Neutrophil (primary cell): ENCODE measurements around the gene DSCAML1.
A peak's percentile ranks its signal among the peaks of the same experiment; 100 is the strongest.

Experiments
- H3K27ac ChIP-seq: fragments of 200-600 bp; sonication (generic); 2 replicates; pipeline ENCODE4 v1.5.1; 2016; ENCODE audit warnings: mild to moderate bottlenecking, moderate library complexity
- H3K27me3 ChIP-seq: fragments of 200-600 bp; sonication (generic); 2 replicates; pipeline ENCODE4 v1.6.0; 2016; ENCODE audit warnings: mild to moderate bottlenecking
- H3K36me3 ChIP-seq: fragments of 200-600 bp; sonication (generic); 2 replicates; pipeline ENCODE4 v1.5.1; 2017
- H3K4me1 ChIP-seq, 2 experiments: fragments of 200-600 bp in 1 of 2; sonication (generic) in 1 of 2; 1 replicate in 1 of 2; 2 replicates in 1 of 2; pipeline versions ENCODE4 v1.5.1 to v1.6.1; 2013 to 2016; ENCODE audit warnings: low read depth in 1 of 2, low read length in 1 of 2, mild to moderate bottlenecking in 1 of 2, moderate library complexity in 1 of 2; ENCODE audit not compliant: control insufficient read depth in 1 of 2, insufficient read depth in 1 of 2
- H3K4me3 ChIP-seq, 2 experiments: fragments of 200-600 bp in 1 of 2; sonication (generic) in 1 of 2; 1 replicate in 1 of 2; 2 replicates in 1 of 2; pipeline ENCODE4 v1.5.1; 2013 to 2016; ENCODE audit warnings: low read depth in 1 of 2, low read length in 1 of 2, mild to moderate bottlenecking in 1 of 2, moderate library complexity in 1 of 2
- H3K9me3 ChIP-seq: fragments of 200-600 bp; sonication (generic); 2 replicates; pipeline ENCODE4 v1.5.1; 2016
- TF ChIP-seq, protein P1 (sequence below): fragments of 200-600 bp; sonication (generic); IDR thresholded peaks from 2 replicates; pipeline ENCODE4 v1.5.1; 2016; ENCODE audit warnings: antibody characterized with exemption

DSCAML1 gene

DNA sequence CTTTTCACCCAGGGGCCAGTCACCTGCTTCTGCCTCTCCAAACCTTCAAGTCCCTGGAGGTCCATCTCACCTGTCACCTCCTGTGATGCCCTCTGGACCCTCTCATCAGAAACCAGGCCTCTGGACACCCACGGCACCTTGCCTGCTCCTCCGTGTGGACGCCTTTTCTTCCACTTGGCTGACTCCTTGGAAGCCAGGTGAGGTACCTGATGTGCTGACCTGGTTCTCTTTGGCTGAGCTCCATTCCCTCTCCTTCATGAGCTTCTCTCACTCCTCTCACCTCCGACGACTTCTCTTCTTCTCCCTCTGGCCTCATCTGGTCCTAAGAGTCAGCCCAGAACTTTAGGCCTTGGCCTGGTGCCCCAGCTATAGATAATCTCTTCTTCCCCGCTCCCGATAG, 370.1 kb downstream of the DSCAML1 start:
- TF ChIP-seq, protein P1, sequence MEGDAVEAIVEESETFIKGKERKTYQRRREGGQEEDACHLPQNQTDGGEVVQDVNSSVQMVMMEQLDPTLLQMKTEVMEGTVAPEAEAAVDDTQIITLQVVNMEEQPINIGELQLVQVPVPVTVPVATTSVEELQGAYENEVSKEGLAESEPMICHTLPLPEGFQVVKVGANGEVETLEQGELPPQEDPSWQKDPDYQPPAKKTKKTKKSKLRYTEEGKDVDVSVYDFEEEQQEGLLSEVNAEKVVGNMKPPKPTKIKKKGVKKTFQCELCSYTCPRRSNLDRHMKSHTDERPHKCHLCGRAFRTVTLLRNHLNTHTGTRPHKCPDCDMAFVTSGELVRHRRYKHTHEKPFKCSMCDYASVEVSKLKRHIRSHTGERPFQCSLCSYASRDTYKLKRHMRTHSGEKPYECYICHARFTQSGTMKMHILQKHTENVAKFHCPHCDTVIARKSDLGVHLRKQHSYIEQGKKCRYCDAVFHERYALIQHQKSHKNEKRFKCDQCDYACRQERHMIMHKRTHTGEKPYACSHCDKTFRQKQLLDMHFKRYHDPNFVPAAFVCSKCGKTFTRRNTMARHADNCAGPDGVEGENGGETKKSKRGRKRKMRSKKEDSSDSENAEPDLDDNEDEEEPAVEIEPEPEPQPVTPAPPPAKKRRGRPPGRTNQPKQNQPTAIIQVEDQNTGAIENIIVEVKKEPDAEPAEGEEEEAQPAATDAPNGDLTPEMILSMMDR, result no peak
- no peaks in the 10 kb centered on the region for H3K27me3 ChIP-seq
- H3K4me1 ChIP-seq, result peaks cover 0 to 4% of the 10 kb centered on the region in 2 experiments
- no peaks in the 10 kb centered on the region for H3K9me3 ChIP-seq
- H3K27ac ChIP-seq, result no peak overlapping the region
- no peaks in the 10 kb centered on the region for H3K36me3 ChIP-seq
- H3K4me3 ChIP-seq, result no peak overlapping the region

DNA sequence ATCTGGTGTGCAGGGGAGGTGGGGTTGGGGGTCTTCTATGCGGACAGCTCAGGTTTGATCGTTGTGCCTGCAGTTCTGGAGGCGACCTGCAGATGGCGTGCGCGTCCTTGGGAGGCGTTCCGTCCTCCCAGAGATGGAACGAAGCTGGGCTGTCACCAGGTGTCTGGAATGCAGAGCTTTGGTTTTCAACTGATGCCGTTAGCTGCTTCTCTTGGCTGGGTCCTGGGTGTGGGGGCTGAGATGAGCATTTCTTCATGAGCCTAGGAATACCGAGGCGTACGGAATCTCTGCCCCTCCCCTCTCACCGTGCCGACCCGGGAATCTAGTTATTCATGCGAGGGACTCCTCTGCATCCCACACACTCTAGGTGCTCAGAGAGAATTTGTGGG, 370.7 kb downstream of the DSCAML1 start:
- no peaks in the 10 kb centered on the region for H3K36me3 ChIP-seq
- no peaks in the 10 kb centered on the region for H3K9me3 ChIP-seq
- H3K27me3 ChIP-seq, result no peaks in the 10 kb centered on the region
- no peak overlapping the region for H3K27ac ChIP-seq
- TF ChIP-seq, protein P1, result peak; percentile 82
- no peak overlapping the region for H3K4me3 ChIP-seq
- H3K4me1 ChIP-seq, result peaks cover 0 to 4% of the 10 kb centered on the region in 2 experiments

DNA sequence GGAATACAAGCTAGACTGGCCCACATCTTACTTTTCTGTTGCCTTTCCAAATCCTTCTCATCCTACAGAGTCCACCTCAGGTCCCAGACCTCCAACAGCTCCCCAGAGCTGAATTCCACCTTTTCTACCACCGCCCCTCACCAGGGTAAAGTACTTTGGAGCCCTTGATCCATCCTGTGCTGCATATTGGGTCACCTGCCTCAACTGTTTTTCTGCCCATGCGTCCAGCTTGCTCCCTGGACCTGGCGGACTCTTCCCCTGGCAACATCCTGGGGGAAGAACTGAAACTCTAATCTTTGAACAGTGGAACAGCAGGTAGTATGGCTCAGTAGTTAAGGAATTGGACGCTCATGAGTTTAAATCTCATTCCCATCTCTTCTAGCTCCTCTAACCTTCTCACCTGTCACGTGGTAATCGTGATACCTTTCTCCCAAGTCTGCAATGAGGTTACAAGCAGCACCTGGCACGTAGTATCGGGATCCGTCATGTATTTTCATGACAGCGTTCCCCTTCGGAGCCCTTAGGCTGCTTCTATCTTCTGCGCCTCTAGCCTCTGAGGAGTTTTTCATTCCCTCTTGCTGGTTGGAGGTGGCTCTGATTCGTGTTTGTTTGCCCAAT, 371.2 kb downstream of the DSCAML1 start:
- no peak overlapping the region for H3K27ac ChIP-seq
- no peaks in the 10 kb centered on the region for H3K27me3 ChIP-seq
- no peaks in the 10 kb centered on the region for H3K36me3 ChIP-seq
- H3K4me1 ChIP-seq, result peaks cover 0 to 4% of the 10 kb centered on the region in 2 experiments
- no peaks in the 10 kb centered on the region for H3K9me3 ChIP-seq
- TF ChIP-seq, protein P1, result no peak
- no peak overlapping the region for H3K4me3 ChIP-seq

DNA sequence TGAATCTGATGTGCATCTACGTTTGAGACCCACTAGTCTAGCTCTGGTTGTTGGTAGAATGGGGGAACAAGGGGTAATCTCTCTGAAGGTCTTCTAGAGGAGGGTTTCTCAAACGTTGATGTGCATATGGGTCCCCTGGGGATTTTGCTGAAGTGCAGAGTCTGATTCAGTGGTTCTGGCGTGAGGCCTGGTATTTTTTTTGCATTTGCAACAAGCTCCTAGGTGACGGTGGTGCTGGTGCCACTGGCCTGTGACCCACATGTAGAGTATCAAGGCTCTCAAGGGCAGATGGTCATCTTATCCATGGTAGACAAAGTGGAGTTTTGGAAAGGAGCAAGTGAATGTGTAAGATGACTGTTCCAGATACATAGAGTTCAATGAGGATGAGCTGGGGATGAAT, 372.2 kb downstream of the DSCAML1 start:
- TF ChIP-seq, protein P1, result no peak
- H3K4me1 ChIP-seq, result peaks cover 0 to 4% of the 10 kb centered on the region in 2 experiments
- no peaks in the 10 kb centered on the region for H3K36me3 ChIP-seq
- H3K4me3 ChIP-seq, result no peak overlapping the region
- no peaks in the 10 kb centered on the region for H3K9me3 ChIP-seq
- H3K27ac ChIP-seq, result no peak overlapping the region
- H3K27me3 ChIP-seq, result no peaks in the 10 kb centered on the region

DNA sequence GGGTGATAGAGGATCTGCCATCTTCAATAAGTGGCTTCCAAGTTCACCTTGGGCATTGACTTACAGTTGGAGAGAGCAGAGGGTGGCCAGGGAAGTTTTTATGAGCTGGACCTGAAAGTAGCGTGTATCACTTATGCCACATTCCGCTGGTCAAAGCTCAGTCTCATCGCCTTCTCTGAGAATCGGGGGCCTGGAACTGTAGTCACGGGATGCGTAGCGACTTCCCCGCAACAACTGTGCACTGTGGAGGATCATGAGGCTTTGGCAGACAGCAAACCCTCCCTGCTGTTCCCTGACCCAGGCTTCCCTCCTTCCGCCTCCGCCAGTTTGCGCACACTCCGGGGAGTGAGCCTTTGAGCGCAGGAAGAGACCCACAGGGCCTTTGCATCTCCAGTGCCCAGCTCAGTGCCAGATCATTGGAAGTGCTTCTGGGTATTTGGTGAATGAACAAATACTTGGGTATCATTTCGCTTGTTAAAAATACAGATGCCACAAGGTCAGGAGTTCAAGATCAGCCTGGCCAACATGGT, 373.9 kb downstream of the DSCAML1 start:
- no peak overlapping the region for H3K27ac ChIP-seq
- no peaks in the 10 kb centered on the region for H3K9me3 ChIP-seq
- no peaks in the 10 kb centered on the region for H3K27me3 ChIP-seq
- peaks cover 0 to 4% of the 10 kb centered on the region in 2 experiments for H3K4me1 ChIP-seq
- TF ChIP-seq, protein P1, result no peak
- no peaks in the 10 kb centered on the region for H3K36me3 ChIP-seq
- no peak overlapping the region for H3K4me3 ChIP-seq
